Neuron (in vitro differentiated cells): ENCODE results near the gene SCN5A.

Experiments used
- H2AFZ ChIP-seq: one replicate; pipeline ENCODE4 v1.6.1; 2013; ENCODE audit warnings: low read depth, mild to moderate bottlenecking, inconsistent platforms, low read length, moderate library complexity
- H3K27me3 ChIP-seq: one replicate; pipeline ENCODE4 v1.6.1; 2013; ENCODE audit warnings: low read length; ENCODE audit not compliant: insufficient read depth
- H3K36me3 ChIP-seq: one replicate; pipeline ENCODE4 v1.6.1; 2013; ENCODE audit warnings: low read length; ENCODE audit not compliant: insufficient read depth
- H3K4me1 ChIP-seq: one replicate; pipeline ENCODE4 v1.6.1; 2013; ENCODE audit warnings: low read length; ENCODE audit not compliant: insufficient read depth
- H3K4me3 ChIP-seq: 2 replicates; pipeline ENCODE4 v1.5.1; 2013; ENCODE audit warnings: mild to moderate bottlenecking, low read length, moderate library complexity
- H3K9me3 ChIP-seq: one replicate; pipeline ENCODE4 v1.6.1; 2013; ENCODE audit warnings: low read length

SCN5A gene

GRCh38 chr3:38599886-38600285 is 49.6 kb downstream of the SCN5A start:
- H3K36me3 ChIP-seq = no peaks in the 10 kb centered on the region
- H3K27me3 ChIP-seq = no peaks in the 10 kb centered on the region
- no peaks in the 10 kb centered on the region for H3K4me1 ChIP-seq
- H2AFZ ChIP-seq = no peak overlapping the region
- no peaks in the 10 kb centered on the region for H3K9me3 ChIP-seq
- no peak overlapping the region for H3K4me3 ChIP-seq

DNA sequence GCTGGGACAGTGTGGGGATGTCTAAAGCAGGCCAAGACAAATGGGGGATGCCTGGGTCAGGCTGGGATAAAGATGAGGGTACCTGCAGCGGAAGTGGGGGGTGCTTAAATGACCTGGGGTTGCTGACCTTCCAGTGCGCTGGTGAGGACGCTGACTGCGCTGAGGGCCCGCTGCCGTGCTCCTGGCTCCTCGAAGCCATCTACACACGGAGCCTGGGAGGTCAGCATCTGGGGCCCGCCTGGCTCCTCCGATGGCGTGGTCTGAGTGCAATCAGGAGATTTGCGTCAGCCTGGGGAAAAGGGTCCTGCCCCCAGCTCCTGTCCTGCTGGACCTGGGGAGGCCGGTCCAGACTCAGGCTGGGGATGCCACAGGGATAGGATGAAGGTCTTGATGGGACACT is 50.7 kb downstream of the SCN5A start:
- Histone ChIP-seq H3K36me3 (no peaks in the 10 kb centered on the region), H3K4me3 (no peak overlapping the region), H3K9me3 (no peaks in the 10 kb centered on the region), H2AFZ (no peak overlapping the region), H3K27me3 (no peaks in the 10 kb centered on the region), H3K4me1 (no peaks in the 10 kb centered on the region)

- Histone ChIP-seq H2AFZ (no peak overlapping the region), H3K36me3 (no peaks in the 10 kb centered on the region), H3K9me3 (no peaks in the 10 kb centered on the region), H3K4me1 (no peaks in the 10 kb centered on the region), H3K27me3 (no peaks in the 10 kb centered on the region), H3K4me3 (no peak overlapping the region)
Measured at GRCh38 chr3:38597502-38598060, 51.9 kb downstream of the SCN5A start.

DNA sequence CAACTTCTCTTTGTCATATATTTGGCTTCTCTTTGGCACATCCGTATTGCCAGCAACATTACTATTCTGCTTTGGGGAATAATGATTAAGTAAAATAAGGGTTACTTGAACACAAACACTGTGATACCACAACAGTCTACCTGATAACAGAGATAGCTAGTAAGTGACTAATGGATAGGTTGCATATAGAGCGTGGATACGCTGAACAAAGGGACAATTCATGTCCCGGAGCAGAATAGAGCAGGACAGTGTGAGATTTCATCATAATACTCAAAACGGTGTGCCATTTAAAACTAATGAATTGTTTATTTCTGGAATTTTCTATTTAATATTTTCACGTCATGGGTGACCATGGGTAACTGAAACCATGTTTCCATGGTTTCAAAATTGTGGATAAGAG is 54.1 kb downstream of the SCN5A start:
- no peak overlapping the region for H2AFZ ChIP-seq
- H3K9me3 ChIP-seq = no peaks in the 10 kb centered on the region

DNA sequence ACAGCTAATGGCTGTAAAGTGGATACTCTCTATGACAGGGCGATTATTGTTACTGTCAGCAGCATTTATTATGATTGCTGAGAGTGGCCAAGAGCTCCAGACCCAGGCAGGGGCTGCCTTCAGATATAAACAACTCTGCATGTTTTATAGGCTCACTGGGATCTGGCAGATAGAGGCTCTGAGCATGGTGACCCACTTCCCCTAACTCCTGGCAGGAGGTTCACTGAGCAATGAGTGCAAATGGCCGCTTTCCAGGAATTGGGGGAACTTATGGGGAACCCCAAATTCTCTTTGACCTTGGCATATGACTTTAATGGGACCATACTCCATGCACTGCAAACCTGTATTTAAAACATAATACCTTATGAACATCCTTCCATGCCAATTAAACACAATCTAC is 59.0 kb downstream of the SCN5A start:
- peaks cover 2% of the 10 kb centered on the region for H3K27me3 ChIP-seq
- no peak overlapping the region for H3K4me3 ChIP-seq
- H3K9me3 ChIP-seq = no peaks in the 10 kb centered on the region
- H3K4me1 ChIP-seq = no peaks in the 10 kb centered on the region
- H3K36me3 ChIP-seq = no peaks in the 10 kb centered on the region
- H2AFZ ChIP-seq = no peak overlapping the region

More for the DNA sequence above, 54.1 kb downstream of the SCN5A start:
- no peaks in the 10 kb centered on the region for H3K4me1 ChIP-seq
- no peak overlapping the region for H3K4me3 ChIP-seq
- peaks cover 2% of the 10 kb centered on the region for H3K27me3 ChIP-seq
- H3K36me3 ChIP-seq = no peaks in the 10 kb centered on the region

GRCh38 chr3:38588995-38589937 is 60.2 kb downstream of the SCN5A start:
- Histone ChIP-seq H2AFZ (no peak overlapping the region), H3K4me3 (no peak overlapping the region), H3K9me3 (no peaks in the 10 kb centered on the region), H3K36me3 (no peaks in the 10 kb centered on the region), H3K27me3 (peaks cover 2% of the 10 kb centered on the region), H3K4me1 (no peaks in the 10 kb centered on the region)

- Histone ChIP-seq H3K4me3 (no peak overlapping the region), H3K27me3 (peaks cover 2% of the 10 kb centered on the region), H3K9me3 (no peaks in the 10 kb centered on the region), H3K4me1 (no peaks in the 10 kb centered on the region), H3K36me3 (no peaks in the 10 kb centered on the region), H2AFZ (no peak overlapping the region)
Measured at GRCh38 chr3:38588371-38588971, 61.0 kb downstream of the SCN5A start.

GRCh38 chr3:38587548-38588131 is 61.8 kb downstream of the SCN5A start:
- Histone ChIP-seq H3K27me3 (peaks cover 2% of the 10 kb centered on the region), H3K9me3 (no peaks in the 10 kb centered on the region), H3K36me3 (no peaks in the 10 kb centered on the region), H3K4me3 (no peak overlapping the region), H3K4me1 (no peaks in the 10 kb centered on the region), H2AFZ (no peak overlapping the region)

DNA sequence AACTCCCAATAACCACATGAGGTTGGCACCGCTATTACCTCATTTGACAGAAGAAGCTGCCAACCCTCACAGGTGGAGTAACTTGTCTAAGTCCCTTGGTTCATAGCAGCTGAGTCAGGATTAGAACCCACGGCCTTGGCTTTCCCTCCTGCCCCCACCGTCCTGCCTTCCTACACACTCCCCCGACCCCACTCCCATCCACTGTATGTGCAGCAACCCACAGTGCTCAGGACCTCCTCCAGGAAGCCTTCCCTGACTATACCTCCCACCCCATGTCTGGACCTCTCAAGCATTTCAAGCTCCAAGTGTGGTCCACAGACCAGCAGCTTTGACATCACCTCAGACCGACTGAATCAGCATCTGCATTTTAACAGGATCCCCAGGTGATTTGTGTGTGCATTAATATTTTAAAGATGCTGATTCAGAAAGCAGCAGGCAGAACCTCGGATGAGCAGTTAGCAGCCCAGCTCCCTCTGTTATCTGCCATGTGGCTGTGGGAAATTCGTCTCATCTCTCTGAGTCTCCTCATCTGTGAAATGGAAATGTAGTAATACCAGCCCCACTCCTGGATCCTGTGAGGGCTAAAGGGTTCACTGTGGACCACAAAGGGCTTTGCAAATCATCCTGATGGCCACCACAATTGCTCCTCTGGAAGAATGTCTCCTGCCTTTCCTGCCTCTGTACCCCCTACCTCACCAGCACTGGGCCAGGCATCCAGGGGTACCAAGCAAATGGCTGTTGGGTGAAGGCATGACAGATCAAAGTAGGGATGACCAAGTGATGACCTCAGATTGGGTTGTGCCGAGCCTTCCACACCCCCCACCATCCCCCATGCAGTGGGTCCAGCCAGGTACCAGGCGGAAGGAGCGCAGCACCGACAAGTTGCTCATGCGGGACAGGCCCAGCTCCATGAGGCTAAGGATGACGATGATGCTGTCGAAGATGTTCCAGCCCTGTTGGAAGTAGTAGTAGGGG is 62.7 kb downstream of the SCN5A start:
- no peaks in the 10 kb centered on the region for H3K4me1 ChIP-seq
- H3K9me3 ChIP-seq = no peaks in the 10 kb centered on the region
- no peaks in the 10 kb centered on the region for H3K36me3 ChIP-seq
- no peak overlapping the region for H2AFZ ChIP-seq
- H3K4me3 ChIP-seq = no peak overlapping the region
- peaks cover 4% of the 10 kb centered on the region for H3K27me3 ChIP-seq

DNA sequence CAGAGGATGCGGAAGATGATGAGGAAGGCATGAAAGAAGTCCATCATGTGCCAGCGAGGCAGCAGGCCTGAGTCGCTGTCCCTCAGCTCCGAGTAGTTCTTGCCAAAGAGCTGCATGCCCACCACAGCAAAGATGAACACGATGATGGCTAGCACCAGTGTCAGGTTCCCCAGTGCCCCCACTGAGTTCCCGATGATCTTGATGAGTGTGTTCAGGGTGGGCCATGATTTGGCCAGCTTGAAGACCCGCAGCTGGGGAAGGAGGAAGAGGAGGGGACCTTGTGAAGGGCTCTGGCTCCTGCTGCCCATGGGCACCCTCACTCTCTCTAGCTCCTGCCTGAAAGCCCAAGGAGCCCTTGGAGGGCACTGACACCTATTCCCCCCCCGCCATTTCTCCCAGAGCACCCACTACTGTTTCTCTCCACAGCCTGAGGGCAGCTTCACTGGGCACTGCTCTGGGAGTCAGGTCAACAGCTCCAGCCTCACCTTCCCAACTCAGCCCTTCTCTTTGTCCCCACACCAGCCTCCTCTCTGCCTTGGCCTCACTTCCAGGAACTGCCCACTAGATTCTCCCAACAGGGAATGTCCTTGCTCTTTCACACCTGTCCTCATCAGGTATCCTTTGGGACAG is 63.6 kb downstream of the SCN5A start:
- H2AFZ ChIP-seq = no peak overlapping the region
- no peak overlapping the region for H3K4me3 ChIP-seq
- no peaks in the 10 kb centered on the region for H3K9me3 ChIP-seq
- H3K36me3 ChIP-seq = no peaks in the 10 kb centered on the region
- H3K4me1 ChIP-seq = no peaks in the 10 kb centered on the region
- H3K27me3 ChIP-seq = peaks cover 6% of the 10 kb centered on the region

- Histone ChIP-seq H3K4me1 (no peaks in the 10 kb centered on the region), H3K9me3 (no peaks in the 10 kb centered on the region), H3K36me3 (no peaks in the 10 kb centered on the region), H3K27me3 (peaks cover 8% of the 10 kb centered on the region), H3K4me3 (no peak overlapping the region), H2AFZ (no peak overlapping the region)
Measured at GRCh38 chr3:38583688-38584087, 65.8 kb downstream of the SCN5A start.
